Fibroblast of skin of left biceps (primary cell): ENCODE data around the gene NSUN2.

ENCODE experiments used
- DNase-seq, 2 experiments: peaks; one replicate each; pipeline ENCODE4 v3.0.0-alpha.2; 2013; ENCODE audit warnings: low read depth in 2 of 2

Gene NSUN2

GRCh38 chr5:6604341-6604740 lies 28.5 kb downstream of the NSUN2 start:
- DNase-seq: no peak

- DNase-seq: no peak
Measured at GRCh38 chr5:6603643-6604042, 29.2 kb downstream of the NSUN2 start.

- DNase-seq: no peak
Measured at GRCh38 chr5:6602441-6602840, 30.4 kb downstream of the NSUN2 start.

GRCh38 chr5:6601816-6602215 lies 31.0 kb downstream of the NSUN2 start:
- no peak for DNase-seq

- DNase-seq: no peak
Measured at GRCh38 chr5:6601271-6601670, 31.6 kb downstream of the NSUN2 start.

GRCh38 chr5:6599739-6600138 lies 33.1 kb downstream of the NSUN2 start:
- DNase-seq: no peak

- no peak for DNase-seq
Measured at GRCh38 chr5:6598351-6598900, 34.4 kb downstream of the NSUN2 start.

- no peak for DNase-seq
Measured at GRCh38 chr5:6597557-6597956, 35.3 kb downstream of the NSUN2 start.

- no peak for DNase-seq
Measured at GRCh38 chr5:6596388-6596787, 36.5 kb downstream of the NSUN2 start.

- DNase-seq: no peak
Measured at GRCh38 chr5:6595405-6595804, 37.4 kb downstream of the NSUN2 start.

- no peak for DNase-seq
Measured at GRCh38 chr5:6594066-6594465, 38.8 kb downstream of the NSUN2 start.

- DNase-seq: no peak
Measured at GRCh38 chr5:6593148-6594016, 39.5 kb downstream of the NSUN2 start.

GRCh38 chr5:6592601-6593000 lies 40.2 kb downstream of the NSUN2 start:
- no peak for DNase-seq

- DNase-seq: no peak
Measured at GRCh38 chr5:6591671-6592288, 41.1 kb downstream of the NSUN2 start.

GRCh38 chr5:6590581-6590980 lies 42.3 kb downstream of the NSUN2 start:
- DNase-seq: no peak

GRCh38 chr5:6587171-6587570 lies 45.7 kb downstream of the NSUN2 start:
- no peak for DNase-seq

GRCh38 chr5:6586647-6587042 lies 46.2 kb downstream of the NSUN2 start:
- no peak for DNase-seq

GRCh38 chr5:6585939-6586646 lies 46.8 kb downstream of the NSUN2 start:
- no peak for DNase-seq

- DNase-seq: no peak
Measured at GRCh38 chr5:6585168-6585567, 47.7 kb downstream of the NSUN2 start.

GRCh38 chr5:6584727-6585126 lies 48.1 kb downstream of the NSUN2 start:
- DNase-seq: no peak

GRCh38 chr5:6584101-6584645 lies 48.7 kb downstream of the NSUN2 start:
- DNase-seq: no peak
